ENCODE results near the gene ROCK2. TPM values are rescaled to one million over a fixed set of nuclear protein-coding genes. Genes with fewer than 3 reads are reported as not detected.

ROCK2 gene
- total and polyA plus RNA-seq, 7 donors, result 15.2 to 74.8 (median 43.5) TPM

GRCh38 chr2:11311543-11311942 lies 32.9 kb downstream of the ROCK2 start:
- Histone ChIP-seq H3K9me3 (no peaks in the 10 kb centered on the region), H3K4me1 (peaks cover 0 to 32% (median 22%) of the 10 kb centered on the region in 4 donors), H3K4me3 (no peak overlapping the region), H3K27ac (no peak overlapping the region), H3K36me3 (no peaks in the 10 kb centered on the region), H3K27me3 (no peaks in the 10 kb centered on the region)
- 81 to 83% methylated on average over 7 of the region's 7 CpGs for WGBS, 2 donors
- no peak for TF ChIP-seq POLR2A (IDR thresholded peaks at IDR 0.05)
- TF ChIP-seq POLR2AphosphoS5 (IDR thresholded peaks at IDR 0.05), result no peak
- TF ChIP-seq EP300 (IDR thresholded peaks at IDR 0.05), result no peak
- intact Hi-C loops (cut with DNase I), result no loop called here
- no peak for DNase-seq

GRCh38 chr2:11310212-11310611 lies 34.2 kb downstream of the ROCK2 start:
- no peaks in the 10 kb centered on the region for H3K36me3 ChIP-seq
- H3K27ac ChIP-seq, result no peak overlapping the region
- no peak for DNase-seq
- no peaks in the 10 kb centered on the region for H3K27me3 ChIP-seq
- TF ChIP-seq POLR2A (IDR thresholded peaks at IDR 0.05), result no peak
- TF ChIP-seq CTCF (IDR thresholded peaks at IDR 0.05), result no peak
- TF ChIP-seq EP300 (IDR thresholded peaks at IDR 0.05), result no peak
- no peak for TF ChIP-seq POLR2AphosphoS5 (IDR thresholded peaks at IDR 0.05)
- H3K9me3 ChIP-seq, result no peaks in the 10 kb centered on the region
- no peak overlapping the region for H3K4me3 ChIP-seq
- intact Hi-C loops (cut with DNase I), result no loop called here
- peaks cover 0 to 25% (median 22%) of the 10 kb centered on the region in 4 donors for H3K4me1 ChIP-seq
- WGBS, 2 donors, result 40 to 49% methylated on average over 5 of the region's 5 CpGs

- DNase-seq, result no peak
- Histone ChIP-seq H3K4me1 (peaks cover 0 to 20% (median 20%) of the 10 kb centered on the region in 4 donors), H3K27me3 (no peaks in the 10 kb centered on the region), H3K4me3 (no peak overlapping the region), H3K9me3 (no peaks in the 10 kb centered on the region), H3K27ac (no peak overlapping the region), H3K36me3 (no peaks in the 10 kb centered on the region)
- TF ChIP-seq EP300 (IDR thresholded peaks at IDR 0.05) (no peak), CTCF (IDR thresholded peaks at IDR 0.05) (no peak), POLR2AphosphoS5 (IDR thresholded peaks at IDR 0.05) (no peak), POLR2A (IDR thresholded peaks at IDR 0.05) (no peak)
- 88 to 99% methylated on average over 5 of the region's 5 CpGs for WGBS, 2 donors
- intact Hi-C loops (cut with DNase I), result no loop called here
These were observed 34.7 kb downstream of the ROCK2 start for GRCh38 chr2:11309706-11310105.

GRCh38 chr2:11307764-11308415 lies 36.5 kb downstream of the ROCK2 start:
- H3K4me1 ChIP-seq, result peaks cover 0 to 21% (median 19%) of the 10 kb centered on the region in 4 donors
- DNase-seq, result no peak
- TF ChIP-seq POLR2AphosphoS5 (IDR thresholded peaks at IDR 0.05) (no peak), EP300 (IDR thresholded peaks at IDR 0.05) (no peak), CTCF (IDR thresholded peaks at IDR 0.05) (no peak), POLR2A (IDR thresholded peaks at IDR 0.05) (no peak)
- intact Hi-C loops (cut with DNase I), result no loop called here
- no peak overlapping the region for H3K27ac ChIP-seq
- no peaks in the 10 kb centered on the region for H3K9me3 ChIP-seq
- no peaks in the 10 kb centered on the region for H3K36me3 ChIP-seq
- H3K4me3 ChIP-seq, result no peak overlapping the region
- H3K27me3 ChIP-seq, result no peaks in the 10 kb centered on the region
- 98% methylated on average over 18 of the region's 18 CpGs for WGBS, 2 donors

- no peak for TF ChIP-seq CTCF (IDR thresholded peaks at IDR 0.05)
- TF ChIP-seq EP300 (IDR thresholded peaks at IDR 0.05), result no peak
- TF ChIP-seq POLR2A (IDR thresholded peaks at IDR 0.05), result no peak
- TF ChIP-seq POLR2AphosphoS5 (IDR thresholded peaks at IDR 0.05), result no peak
- Histone ChIP-seq H3K27me3 (no peaks in the 10 kb centered on the region), H3K4me3 (no peak overlapping the region), H3K9me3 (no peaks in the 10 kb centered on the region), H3K27ac (no peak overlapping the region), H3K36me3 (no peaks in the 10 kb centered on the region), H3K4me1 (peaks cover 0 to 24% (median 16%) of the 10 kb centered on the region in 4 donors)
- 52 to 71% methylated on average over 1 of the region's 1 CpG for WGBS, 2 donors
- DNase-seq, result no peak
- intact Hi-C loops (cut with DNase I), result no loop called here
These were observed 38.5 kb downstream of the ROCK2 start for GRCh38 chr2:11305958-11306357.

All from sigmoid colon (tissue), 7 donors.